Transverse colon (tissue), 4 donors: ENCODE results near the gene ARHGEF11. TPM values are rescaled to one million over a fixed set of nuclear protein-coding genes. Genes with fewer than 3 reads are reported as not detected.

Experiments used
- DNase-seq: peaks from one replicate; pipeline ENCODE4 v3.0.0-alpha.2; 2019
- H3K27ac ChIP-seq, 4 donors: fragments of 200-600 bp; sonication (generic); 2 replicates each; pipeline ENCODE4 v1.5.1; 2016 to 2018; ENCODE audit warnings: inconsistent platforms in 4 of 4
- H3K27me3 ChIP-seq: fragments of 200-600 bp; sonication (generic); 2 replicates; pipeline ENCODE4 v1.5.1; 2017; ENCODE audit warnings: inconsistent platforms
- H3K36me3 ChIP-seq, 4 donors: fragments of 200-600 bp; sonication (generic); 2 replicates each; pipeline ENCODE4 v1.5.1; 2017 to 2019; ENCODE audit warnings: inconsistent platforms in 4 of 4
- H3K4me1 ChIP-seq, 4 donors: fragments of 200-600 bp; sonication (generic); 2 replicates each; pipeline ENCODE4 v1.5.1; 2017 to 2020; ENCODE audit warnings: inconsistent platforms in 4 of 4
- H3K4me3 ChIP-seq, 4 donors: fragments of 200-600 bp; sonication (generic); 1 replicate in 1 of 4; 2 replicates in 3 of 4; pipeline versions ENCODE4 v1.5.1 to v1.6.1; 2017 to 2019; ENCODE audit warnings: inconsistent platforms in 4 of 4
- H3K9me3 ChIP-seq, 2 donors: fragments of 200-600 bp; sonication (generic); 2 replicates each; pipeline ENCODE4 v1.5.1; 2017 to 2019; ENCODE audit warnings: inconsistent platforms in 2 of 2
- EP300 ChIP-seq: sonication (generic); formaldehyde crosslinking; IDR thresholded peaks from one replicate; pipeline ENCODE4 v1.6.1; 2017; ENCODE audit warnings: antibody characterized with exemption, low read depth
- POLR2A ChIP-seq: fragments of 450-650 bp; IDR thresholded peaks from one replicate; pipeline ENCODE4 v1.6.1; 2016; ENCODE audit warnings: antibody characterized with exemption, mild to moderate bottlenecking, moderate library complexity
- POLR2AphosphoS5 ChIP-seq, 3 donors: sonication (generic); formaldehyde crosslinking; IDR thresholded peaks; one replicate each; pipeline ENCODE4 v1.6.1; 2016; ENCODE audit warnings: antibody characterized with exemption in 3 of 3
- WGBS, 2 donors: methylation state at CpG; one replicate each; pipeline ENCODE4 v1.1.5; 2018; ENCODE audit warnings: low coverage in 1 of 2; 5-methylcytosine and 5-hydroxymethylcytosine counted together
- in situ Hi-C, 4 donors: fragments of 200-750 bp; cut with MboI; loops; one replicate each; pipeline versions ENCODE4 v1.15.0 to v1.15.1; 2017; ENCODE audit warnings: low sequenced_read_pairs in 3 of 4, low pct_ligation_motif_present in 1 of 4, low pct_unique_long_range_greater_than_20kb in 1 of 4
- intact Hi-C: fragments of 100-400 bp; cut with DNase I; formaldehyde crosslinking; loops from one replicate; pipeline ENCODE4 v1.15.1; 2023; ENCODE audit warnings: low total_unique reads
- total RNA-seq, 4 donors: library from RNA; depleted of rRNA; stranded (reverse); fragments of >200 nt; gene quantifications; one replicate each; pipeline ENCODE4 v1.1.0, GENCODE V29; 2016
- TF ChIP-seq, protein P1 (sequence below), 5 experiments: fragments of 200-600 bp in 3 of 5; fragments of 450-650 bp in 2 of 5; sonication (generic) in 3 of 5; IDR thresholded peaks; 1 replicate in 2 of 5; 2 replicates in 3 of 5; pipeline ENCODE4 v1.5.1; 2016 to 2017; ENCODE audit warnings: antibody characterized with exemption in 5 of 5, inconsistent platforms in 3 of 5, mild to moderate bottlenecking in 2 of 5, moderate library complexity in 1 of 5

The ARHGEF11 gene
- total RNA-seq, 4 donors from 2014 or later = 52.6 to 82.8 (median 62.1) TPM

- no peak overlapping the region for H3K4me3 ChIP-seq
- H3K9me3 ChIP-seq = no peaks in the 10 kb centered on the region
- TF ChIP-seq POLR2A (no peak), POLR2AphosphoS5 (IDR thresholded peaks at IDR 0.05) (no peak), EP300 (no peak)
- TF ChIP-seq, protein P1, sequence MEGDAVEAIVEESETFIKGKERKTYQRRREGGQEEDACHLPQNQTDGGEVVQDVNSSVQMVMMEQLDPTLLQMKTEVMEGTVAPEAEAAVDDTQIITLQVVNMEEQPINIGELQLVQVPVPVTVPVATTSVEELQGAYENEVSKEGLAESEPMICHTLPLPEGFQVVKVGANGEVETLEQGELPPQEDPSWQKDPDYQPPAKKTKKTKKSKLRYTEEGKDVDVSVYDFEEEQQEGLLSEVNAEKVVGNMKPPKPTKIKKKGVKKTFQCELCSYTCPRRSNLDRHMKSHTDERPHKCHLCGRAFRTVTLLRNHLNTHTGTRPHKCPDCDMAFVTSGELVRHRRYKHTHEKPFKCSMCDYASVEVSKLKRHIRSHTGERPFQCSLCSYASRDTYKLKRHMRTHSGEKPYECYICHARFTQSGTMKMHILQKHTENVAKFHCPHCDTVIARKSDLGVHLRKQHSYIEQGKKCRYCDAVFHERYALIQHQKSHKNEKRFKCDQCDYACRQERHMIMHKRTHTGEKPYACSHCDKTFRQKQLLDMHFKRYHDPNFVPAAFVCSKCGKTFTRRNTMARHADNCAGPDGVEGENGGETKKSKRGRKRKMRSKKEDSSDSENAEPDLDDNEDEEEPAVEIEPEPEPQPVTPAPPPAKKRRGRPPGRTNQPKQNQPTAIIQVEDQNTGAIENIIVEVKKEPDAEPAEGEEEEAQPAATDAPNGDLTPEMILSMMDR (IDR thresholded peaks at IDR 0.05) = no peak
- in situ Hi-C loops = no loop called here
- peaks cover 0 to 47% (median 20%) of the 10 kb centered on the region in 4 donors for H3K36me3 ChIP-seq
- WGBS, 2 donors = 58 to 100% methylated on average over 1 to 4 of the region's 4 CpGs
- H3K27ac ChIP-seq = no peak overlapping the region
- no peak for DNase-seq
- intact Hi-C loops = no loop called here
- H3K27me3 ChIP-seq = no peaks in the 10 kb centered on the region
- no peaks in the 10 kb centered on the region for H3K4me1 ChIP-seq
These were observed 65.0 kb downstream of the ARHGEF11 start for GRCh38 chr1:156980551-156980950.

DNA sequence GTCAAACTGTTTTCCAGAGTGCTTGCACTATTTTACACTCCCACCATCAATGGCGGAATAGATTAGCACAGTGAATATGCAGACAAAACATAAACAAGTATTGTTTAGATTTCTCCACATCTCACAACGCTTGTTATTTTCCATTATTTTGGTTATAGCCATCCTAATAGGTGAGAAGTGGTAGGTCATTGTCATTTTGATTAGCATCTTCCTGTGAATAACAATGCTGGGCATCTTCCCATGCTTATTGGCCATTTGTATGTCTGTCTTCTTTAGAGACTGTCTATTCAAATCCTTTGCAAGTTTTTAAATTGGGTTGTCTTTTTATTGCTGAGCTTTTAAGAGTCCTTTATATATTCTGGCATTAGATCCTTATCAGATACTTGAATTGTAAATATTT is 70.5 kb downstream of the ARHGEF11 start:
- Histone ChIP-seq H3K4me1 (no peaks in the 10 kb centered on the region), H3K9me3 (no peaks in the 10 kb centered on the region), H3K27me3 (no peaks in the 10 kb centered on the region), H3K36me3 (peaks cover 0 to 58% (median 25%) of the 10 kb centered on the region in 4 donors), H3K27ac (no peak overlapping the region), H3K4me3 (no peak overlapping the region)
- intact Hi-C loops = no loop called here
- no peak for DNase-seq
- TF ChIP-seq EP300 (no peak), POLR2AphosphoS5 (IDR thresholded peaks at IDR 0.05) (no peak), POLR2A (no peak)
- TF ChIP-seq, protein P1 (IDR thresholded peaks at IDR 0.05) = no peak
- WGBS, 2 donors = 67 to 80% methylated on average over 2 of the region's 2 CpGs
- in situ Hi-C loops = no loop called here

- H3K36me3 ChIP-seq = peaks cover 0 to 70% (median 28%) of the 10 kb centered on the region in 4 donors
These were observed 72.1 kb downstream of the ARHGEF11 start for GRCh38 chr1:156973417-156973816.

DNA sequence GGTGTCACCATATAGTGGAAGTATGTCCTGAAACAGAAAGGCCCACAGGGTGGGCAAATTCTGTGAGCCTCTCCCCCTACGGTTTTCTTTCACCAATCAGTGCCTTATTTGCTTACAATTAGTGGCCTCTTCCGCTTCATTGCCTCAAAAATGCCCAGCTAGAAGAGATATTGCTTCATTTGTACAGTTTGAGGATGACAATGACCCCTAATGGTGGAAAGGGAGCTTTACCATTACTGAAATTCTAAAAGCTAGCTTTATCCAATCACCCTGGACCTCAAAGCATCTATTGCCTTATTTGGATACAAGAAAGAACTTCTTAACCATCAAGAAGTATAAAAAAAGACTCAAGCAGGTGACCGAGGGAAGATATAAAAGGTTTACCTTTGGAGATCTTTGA is 75.5 kb downstream of the ARHGEF11 start:
- Histone ChIP-seq H3K36me3 (peaks cover 0 to 55% (median 21%) of the 10 kb centered on the region in 4 donors), H3K4me1 (no peaks in the 10 kb centered on the region), H3K9me3 (no peaks in the 10 kb centered on the region), H3K27me3 (no peaks in the 10 kb centered on the region), H3K4me3 (no peak overlapping the region), H3K27ac (no peak overlapping the region)
- DNase-seq = no peak
- WGBS, 2 donors = 80 to 84% methylated on average over 3 of the region's 3 CpGs
- TF ChIP-seq, protein P1 (IDR thresholded peaks at IDR 0.05) = no peak
- TF ChIP-seq POLR2AphosphoS5 (IDR thresholded peaks at IDR 0.05) (no peak), EP300 (no peak), POLR2A (no peak)
- intact Hi-C loops = no loop called here
- in situ Hi-C loops = no loop called here

More at GRCh38 chr1:156973417-156973816, 72.1 kb downstream of the ARHGEF11 start:
- TF ChIP-seq EP300 (no peak), POLR2AphosphoS5 (IDR thresholded peaks at IDR 0.05) (no peak), POLR2A (no peak)
- TF ChIP-seq, protein P1 (IDR thresholded peaks at IDR 0.05) = no peak
- in situ Hi-C loops = no loop called here
- H3K9me3 ChIP-seq = no peaks in the 10 kb centered on the region
- H3K4me3 ChIP-seq = no peak overlapping the region
- H3K4me1 ChIP-seq = no peaks in the 10 kb centered on the region
- intact Hi-C loops = no loop called here
- no peak for DNase-seq
- 92 to 100% methylated on average over 1 to 2 of the region's 2 CpGs for WGBS, 2 donors
- H3K27me3 ChIP-seq = no peaks in the 10 kb centered on the region
- no peak overlapping the region for H3K27ac ChIP-seq
